ENCODE results near the gene TVP23A. TPM values are rescaled to one million over a fixed set of nuclear protein-coding genes. Genes with fewer than 3 reads are reported as not detected.
"Not testable (repeated sequence)": the region's sequence is repeated elsewhere in the genome, so short reads cannot be mapped to it uniquely, and the experiment has no call there.

TVP23A gene
- total RNA-seq, 1 donor from 2014 or later, result 4.3 TPM

GRCh38 chr16:10836174-10836853 is 17.7 kb upstream of the TVP23A start:
- DNase-seq (ENCODE audit: low spot score), result no peak

DNA sequence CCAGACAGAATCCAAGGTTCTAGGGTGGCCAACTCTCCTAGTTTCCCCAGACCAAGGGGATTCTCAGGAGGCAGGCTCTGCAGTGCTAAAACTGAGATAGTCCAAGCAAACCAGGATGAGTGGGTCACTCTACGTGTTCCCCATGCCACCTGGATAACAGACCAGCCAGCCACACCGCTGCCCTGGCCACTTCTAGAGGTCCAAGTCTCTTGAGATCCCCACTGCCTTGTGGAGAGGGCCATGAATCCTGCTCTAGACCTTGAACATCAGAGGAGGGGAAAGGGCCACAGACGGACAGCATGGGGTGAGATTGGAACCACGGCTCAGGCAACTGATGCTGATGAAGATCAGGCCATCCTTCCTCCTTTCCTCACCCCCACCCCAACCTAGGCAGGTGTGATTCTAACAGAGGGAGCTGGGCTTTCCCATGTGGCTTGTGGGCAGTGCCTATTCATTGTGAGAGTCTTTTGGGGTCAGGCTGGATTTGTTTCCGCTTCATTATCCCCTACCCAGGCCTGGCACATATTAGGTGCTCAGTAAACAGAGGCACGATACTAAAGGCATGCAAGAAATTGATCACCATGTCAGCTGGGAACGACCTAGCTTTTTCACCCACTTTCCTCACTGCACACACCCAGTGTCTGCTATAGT is 16.8 kb upstream of the TVP23A start:
- DNase-seq (ENCODE audit: low spot score), result no peak

DNA sequence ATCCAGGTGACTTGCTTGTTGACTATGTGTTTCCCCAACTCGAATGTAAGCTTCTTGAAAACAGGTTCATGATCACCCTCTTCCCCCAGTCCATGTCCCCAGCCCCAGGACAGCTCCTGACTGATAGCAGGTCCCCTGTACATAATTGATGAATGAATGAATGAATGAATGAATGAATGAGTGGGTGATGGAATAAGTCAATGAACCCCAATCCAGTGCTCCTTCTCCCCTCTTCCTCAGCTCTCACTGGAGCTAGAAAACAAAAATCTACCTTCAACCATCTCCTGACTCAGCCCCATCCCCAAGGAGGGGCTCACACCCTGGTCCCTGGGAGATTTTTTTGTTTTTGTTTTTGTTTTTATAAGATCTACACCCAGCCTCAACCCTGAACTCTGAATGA is 16.2 kb upstream of the TVP23A start:
- DNase-seq (ENCODE audit: low spot score), result no peak

DNA sequence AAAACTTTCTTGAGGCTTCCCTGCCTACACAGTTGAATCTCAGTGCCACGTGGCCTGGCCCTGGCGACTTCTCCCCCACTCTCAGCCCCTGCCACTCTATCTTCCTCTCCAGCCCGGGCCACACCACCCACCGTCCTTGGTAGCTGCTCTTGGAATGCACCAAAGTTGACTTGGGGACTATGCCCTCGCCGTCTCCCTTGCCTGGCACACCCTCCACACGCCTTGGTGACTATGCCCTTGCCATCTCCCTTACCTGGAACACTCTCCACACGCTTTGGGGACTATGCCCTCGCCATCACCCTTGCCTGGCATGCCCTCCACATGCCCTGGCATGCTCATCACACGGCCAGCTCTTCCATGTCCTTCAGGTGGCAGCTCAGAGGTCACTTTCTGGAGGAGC is 15.5 kb upstream of the TVP23A start:
- DNase-seq (ENCODE audit: low spot score), result no peak

GRCh38 chr16:10833271-10833670 is 14.7 kb upstream of the TVP23A start:
- no peak for DNase-seq (ENCODE audit: low spot score)

DNA sequence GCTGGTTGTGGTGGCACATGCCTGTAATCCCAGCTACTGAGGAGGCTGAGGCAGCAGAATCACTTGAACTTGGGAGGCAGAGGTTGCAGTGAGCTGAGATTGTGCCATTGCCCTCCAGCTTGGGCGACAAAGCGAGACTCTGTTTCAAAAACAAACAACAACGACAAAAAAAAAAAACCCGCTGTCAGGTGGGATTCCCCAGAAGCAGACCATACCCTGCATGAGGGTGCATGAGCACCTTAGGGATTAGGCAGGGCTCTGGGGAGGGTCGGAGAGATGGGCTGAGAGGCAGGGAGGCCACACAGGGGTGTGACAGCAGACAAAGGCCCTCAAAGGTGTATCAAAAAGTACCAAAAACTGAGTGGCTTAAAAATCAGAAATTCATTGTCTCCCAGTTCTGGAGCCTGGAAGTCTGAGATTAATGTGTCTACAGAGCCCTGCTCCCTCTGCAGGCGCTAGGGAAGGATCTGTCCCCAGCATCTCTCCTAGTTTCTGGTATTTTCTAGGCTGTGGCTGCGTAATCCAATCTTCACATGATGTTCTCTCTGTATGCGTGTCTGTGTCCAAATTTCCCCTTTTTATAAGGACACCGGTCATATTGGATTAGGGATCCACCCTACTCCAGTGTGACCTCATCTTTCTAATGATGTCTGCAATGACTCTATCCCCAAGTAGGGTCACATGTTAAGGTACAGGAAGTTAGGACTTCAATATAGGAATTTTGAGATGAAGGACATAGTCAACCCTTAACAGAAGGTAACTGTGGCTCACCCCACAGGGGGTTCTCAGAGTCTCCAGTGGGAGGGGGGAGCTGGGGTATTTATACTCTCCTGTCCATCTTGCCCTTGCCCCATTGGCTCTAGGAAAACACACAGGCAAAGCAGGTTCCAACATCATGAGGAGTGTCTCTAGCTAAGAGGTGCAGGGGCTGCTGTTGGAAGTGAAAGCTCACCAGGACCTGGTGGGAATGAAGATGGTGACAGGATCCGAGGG is 13.6 kb upstream of the TVP23A start:
- DNase-seq (ENCODE audit: low spot score), result no peak

GRCh38 chr16:10830240-10830639 is 11.6 kb upstream of the TVP23A start:
- DNase-seq (ENCODE audit: low spot score), result not testable (repeated sequence)

GRCh38 chr16:10829390-10830098 is 10.9 kb upstream of the TVP23A start:
- not testable (repeated sequence) for DNase-seq (ENCODE audit: low spot score)

DNA sequence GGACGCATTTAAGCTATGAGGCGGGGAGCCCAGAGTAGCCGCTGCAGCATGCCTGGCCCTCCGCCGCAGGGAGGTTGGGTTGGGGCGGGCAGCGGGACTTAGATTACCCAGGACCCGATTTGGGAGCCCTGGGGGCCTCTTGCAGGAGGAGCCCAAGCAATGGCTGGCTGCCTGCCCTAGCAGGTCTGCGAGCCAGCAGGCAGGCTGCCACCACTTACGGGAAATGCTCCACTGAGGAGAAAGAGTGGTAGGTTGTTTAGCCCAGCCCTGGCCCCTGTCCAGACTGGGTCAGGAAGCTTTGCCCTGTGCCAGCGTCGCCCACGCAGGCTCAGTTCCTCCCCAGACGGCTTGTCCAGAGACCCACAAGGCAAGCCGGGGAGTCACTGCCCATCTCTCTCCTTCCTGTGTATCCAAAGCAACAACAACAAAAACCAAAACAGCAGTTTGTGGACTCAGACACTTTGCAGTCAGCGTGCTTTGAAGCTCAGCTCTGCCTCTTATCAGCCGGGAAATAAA is 10.3 kb upstream of the TVP23A start:
- DNase-seq (ENCODE audit: low spot score), result peak; percentile 94

- peak; percentile 92 for DNase-seq (ENCODE audit: low spot score)
These were observed 9.2 kb upstream of the TVP23A start for GRCh38 chr16:10827691-10828341.

GRCh38 chr16:10824111-10824893 is 5.7 kb upstream of the TVP23A start:
- DNase-seq (ENCODE audit: low spot score), result no peak

- no peak for DNase-seq (ENCODE audit: low spot score)
These were observed 4.1 kb upstream of the TVP23A start for GRCh38 chr16:10822702-10823101.

DNA sequence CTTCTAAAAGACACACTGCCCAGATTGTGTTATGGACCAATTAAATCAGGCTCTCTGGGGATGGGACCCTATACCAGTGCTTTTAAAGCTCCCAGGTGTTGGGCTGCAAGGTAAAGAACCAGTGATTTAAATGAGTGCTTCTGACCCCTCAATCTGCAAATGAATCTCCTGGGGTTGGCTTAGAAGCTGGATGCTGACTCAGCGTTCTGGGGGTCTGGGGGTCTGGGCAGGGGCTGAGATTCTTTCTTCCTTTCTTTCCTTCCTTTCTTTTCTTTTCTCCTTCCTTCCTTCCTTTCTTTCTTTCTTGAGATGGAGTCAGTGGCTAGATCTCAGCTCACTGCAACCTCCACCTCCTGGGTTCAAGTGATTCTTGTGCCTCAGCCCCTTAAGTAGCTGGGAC is 2.0 kb upstream of the TVP23A start:
- no peak for DNase-seq (ENCODE audit: low spot score)

- DNase-seq (ENCODE audit: low spot score), result no peak
These were observed 1.1 kb downstream of the TVP23A start for GRCh38 chr16:10817514-10817913.

DNA sequence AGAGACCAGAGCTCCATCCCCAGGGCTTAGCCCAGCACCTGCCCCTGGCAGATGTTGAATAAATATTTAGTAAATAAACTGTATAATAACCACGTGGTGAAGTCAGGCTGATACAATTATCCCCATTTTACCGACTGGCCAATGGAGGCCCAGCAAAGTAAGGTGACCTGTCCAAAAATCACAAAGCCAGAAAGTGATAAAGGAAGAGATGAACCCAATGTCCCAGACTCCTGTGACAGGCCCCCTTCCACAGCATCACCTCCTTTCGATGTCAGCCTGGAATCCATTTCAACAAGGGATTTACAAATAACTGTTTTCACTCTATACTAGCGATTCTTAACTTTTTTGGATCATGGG is 5.5 kb downstream of the TVP23A start:
- no peak for DNase-seq (ENCODE audit: low spot score)

GRCh38 chr16:10812312-10813098 is 6.1 kb downstream of the TVP23A start:
- no peak for DNase-seq (ENCODE audit: low spot score)

GRCh38 chr16:10809706-10810105 is 8.9 kb downstream of the TVP23A start:
- DNase-seq (ENCODE audit: low spot score), result no peak

DNA sequence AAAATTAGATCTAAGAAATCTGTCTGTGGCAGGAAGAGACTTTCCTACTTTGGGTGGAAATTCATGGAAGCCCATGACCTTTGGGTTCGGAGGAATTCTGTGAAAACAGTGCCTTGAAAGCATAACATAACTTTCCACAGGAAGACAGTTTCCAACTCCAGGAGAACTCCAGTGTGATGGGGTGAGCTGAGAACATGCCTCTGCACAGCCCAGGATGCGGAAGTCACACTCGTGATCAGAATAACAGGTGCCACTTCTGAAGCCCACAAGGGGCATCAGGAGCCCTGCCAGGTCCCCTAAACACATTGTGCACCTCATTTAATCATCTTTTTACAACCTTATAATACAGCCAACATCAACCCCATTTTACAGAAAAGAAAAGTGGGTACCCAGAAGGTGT is 9.7 kb downstream of the TVP23A start:
- DNase-seq (ENCODE audit: low spot score), result no peak

GRCh38 chr16:10808218-10808617 is 10.4 kb downstream of the TVP23A start:
- DNase-seq (ENCODE audit: low spot score), result no peak
